ENCODE measurements around the gene DPP3. TPM values are rescaled to one million over a fixed set of nuclear protein-coding genes. Genes with fewer than 3 reads are reported as not detected.

DPP3 gene
- total RNA-seq, 1 donor from 2014 or later = 13.6 TPM

DNA sequence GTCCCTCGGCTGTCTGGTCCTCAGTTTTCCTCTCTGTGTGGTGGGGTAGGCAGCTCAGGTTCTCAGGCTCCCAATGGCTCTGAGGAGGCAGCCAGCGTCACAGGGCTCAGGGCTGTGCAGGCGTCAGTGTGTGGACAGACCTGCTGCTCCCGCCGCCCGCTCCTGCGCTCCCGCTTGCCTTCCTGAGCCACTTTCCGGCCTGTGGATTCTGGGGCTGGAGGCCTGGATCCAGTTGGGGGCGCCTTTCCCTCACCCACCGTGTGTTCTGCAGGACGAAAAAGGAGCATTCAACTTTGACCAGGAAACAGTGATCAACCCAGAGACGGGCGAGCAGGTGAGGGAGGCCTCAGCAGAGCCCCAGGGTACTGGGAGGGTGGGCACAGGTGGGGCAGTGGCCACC is 14.7 kb downstream of the DPP3 start:
- TF ChIP-seq, protein P1, sequence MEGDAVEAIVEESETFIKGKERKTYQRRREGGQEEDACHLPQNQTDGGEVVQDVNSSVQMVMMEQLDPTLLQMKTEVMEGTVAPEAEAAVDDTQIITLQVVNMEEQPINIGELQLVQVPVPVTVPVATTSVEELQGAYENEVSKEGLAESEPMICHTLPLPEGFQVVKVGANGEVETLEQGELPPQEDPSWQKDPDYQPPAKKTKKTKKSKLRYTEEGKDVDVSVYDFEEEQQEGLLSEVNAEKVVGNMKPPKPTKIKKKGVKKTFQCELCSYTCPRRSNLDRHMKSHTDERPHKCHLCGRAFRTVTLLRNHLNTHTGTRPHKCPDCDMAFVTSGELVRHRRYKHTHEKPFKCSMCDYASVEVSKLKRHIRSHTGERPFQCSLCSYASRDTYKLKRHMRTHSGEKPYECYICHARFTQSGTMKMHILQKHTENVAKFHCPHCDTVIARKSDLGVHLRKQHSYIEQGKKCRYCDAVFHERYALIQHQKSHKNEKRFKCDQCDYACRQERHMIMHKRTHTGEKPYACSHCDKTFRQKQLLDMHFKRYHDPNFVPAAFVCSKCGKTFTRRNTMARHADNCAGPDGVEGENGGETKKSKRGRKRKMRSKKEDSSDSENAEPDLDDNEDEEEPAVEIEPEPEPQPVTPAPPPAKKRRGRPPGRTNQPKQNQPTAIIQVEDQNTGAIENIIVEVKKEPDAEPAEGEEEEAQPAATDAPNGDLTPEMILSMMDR (IDR thresholded peaks at IDR 0.05; ENCODE audit: borderline replicate concordance) = no peak
- Histone ChIP-seq H3K27me3 (ENCODE audit: low read depth) (no peaks in the 10 kb centered on the region), H3K36me3 (peaks cover 43% of the 10 kb centered on the region), H3K4me3 (no peak overlapping the region), H3K4me1 (no peaks in the 10 kb centered on the region), H3K27ac (replicated peaks) (no peak overlapping the region), H3K9me3 (replicated peaks) (no peaks in the 10 kb centered on the region)
- intact Hi-C loops (cut with micrococcal nuclease) = no loop called here
- no peak for DNase-seq

DNA sequence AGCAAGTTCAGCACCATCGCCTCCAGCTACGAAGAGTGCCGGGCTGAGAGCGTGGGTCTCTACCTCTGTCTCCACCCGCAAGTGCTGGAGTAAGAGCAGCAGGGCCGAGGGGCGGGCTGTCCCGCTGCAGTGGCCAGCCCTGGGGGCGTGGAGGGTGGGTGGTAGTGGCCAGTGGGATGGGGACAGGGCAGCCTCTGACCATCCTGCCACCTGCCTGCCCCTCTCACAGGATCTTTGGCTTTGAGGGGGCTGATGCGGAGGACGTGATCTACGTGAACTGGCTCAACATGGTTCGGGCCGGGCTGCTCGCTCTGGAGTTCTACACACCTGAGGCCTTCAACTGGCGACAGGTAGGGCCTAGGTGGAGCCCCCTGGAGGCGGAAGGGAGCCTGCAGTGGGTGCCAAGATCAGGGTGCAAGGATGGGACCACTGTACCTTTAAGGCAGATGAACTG is 15.2 kb downstream of the DPP3 start:
- Histone ChIP-seq H3K27me3 (ENCODE audit: low read depth) (no peaks in the 10 kb centered on the region), H3K4me1 (no peaks in the 10 kb centered on the region), H3K4me3 (no peak overlapping the region), H3K9me3 (replicated peaks) (no peaks in the 10 kb centered on the region), H3K27ac (replicated peaks) (no peak overlapping the region), H3K36me3 (peaks cover 47% of the 10 kb centered on the region)
- TF ChIP-seq, protein P1 (IDR thresholded peaks at IDR 0.05; ENCODE audit: borderline replicate concordance) = no peak
- intact Hi-C loops (cut with micrococcal nuclease) = no loop called here
- DNase-seq = no peak

DNA sequence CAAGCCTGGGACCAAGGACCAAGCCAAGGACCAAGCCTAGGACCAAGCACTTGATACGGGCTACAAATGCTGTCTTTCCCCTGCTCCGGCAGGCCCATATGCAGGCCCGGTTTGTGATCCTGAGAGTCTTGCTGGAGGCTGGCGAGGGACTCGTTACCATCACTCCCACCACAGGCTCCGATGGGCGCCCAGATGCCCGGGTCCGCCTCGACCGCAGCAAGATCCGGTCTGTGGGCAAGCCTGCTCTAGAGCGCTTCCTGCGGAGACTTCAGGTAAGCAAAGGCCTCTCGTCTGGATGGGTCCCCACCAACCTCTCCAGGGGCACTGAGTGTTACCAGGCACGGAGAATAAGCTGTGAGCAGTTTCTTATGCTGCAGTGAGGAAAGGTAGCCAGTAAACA is 17.0 kb downstream of the DPP3 start:
- TF ChIP-seq, protein P1 (IDR thresholded peaks at IDR 0.05; ENCODE audit: borderline replicate concordance) = no peak
- intact Hi-C loops (cut with micrococcal nuclease) = no loop called here
- Histone ChIP-seq H3K27me3 (ENCODE audit: low read depth) (no peaks in the 10 kb centered on the region), H3K9me3 (replicated peaks) (no peaks in the 10 kb centered on the region), H3K27ac (replicated peaks) (no peak overlapping the region), H3K4me1 (no peaks in the 10 kb centered on the region), H3K36me3 (peaks cover 45% of the 10 kb centered on the region), H3K4me3 (no peak overlapping the region)
- no peak for DNase-seq

DNA sequence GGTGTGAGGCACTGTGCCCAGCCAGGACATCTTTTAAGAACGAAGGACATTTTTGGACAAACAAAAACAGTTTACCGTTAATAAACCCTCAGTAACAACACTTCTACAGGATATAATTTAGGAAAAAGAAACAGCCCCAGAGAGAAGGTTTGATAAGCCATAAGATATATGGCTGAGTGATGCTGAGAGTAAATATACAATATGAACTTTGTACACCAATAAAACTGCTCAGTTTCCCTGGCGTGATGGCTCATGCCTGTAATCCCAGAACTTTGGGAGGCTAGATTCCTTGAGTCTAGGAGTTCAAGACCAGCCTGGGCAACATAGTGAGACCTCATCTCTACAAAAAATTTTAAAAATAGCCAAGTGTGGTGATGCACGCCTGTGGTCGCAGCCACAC is 18.3 kb downstream of the DPP3 start:
- Histone ChIP-seq H3K9me3 (replicated peaks) (no peaks in the 10 kb centered on the region), H3K36me3 (peaks cover 37% of the 10 kb centered on the region), H3K27ac (replicated peaks) (no peak overlapping the region), H3K27me3 (ENCODE audit: low read depth) (no peaks in the 10 kb centered on the region), H3K4me1 (no peaks in the 10 kb centered on the region), H3K4me3 (no peak overlapping the region)
- TF ChIP-seq, protein P1 (IDR thresholded peaks at IDR 0.05; ENCODE audit: borderline replicate concordance) = no peak
- no peak for DNase-seq
- intact Hi-C loops (cut with micrococcal nuclease) = no loop called here

DNA sequence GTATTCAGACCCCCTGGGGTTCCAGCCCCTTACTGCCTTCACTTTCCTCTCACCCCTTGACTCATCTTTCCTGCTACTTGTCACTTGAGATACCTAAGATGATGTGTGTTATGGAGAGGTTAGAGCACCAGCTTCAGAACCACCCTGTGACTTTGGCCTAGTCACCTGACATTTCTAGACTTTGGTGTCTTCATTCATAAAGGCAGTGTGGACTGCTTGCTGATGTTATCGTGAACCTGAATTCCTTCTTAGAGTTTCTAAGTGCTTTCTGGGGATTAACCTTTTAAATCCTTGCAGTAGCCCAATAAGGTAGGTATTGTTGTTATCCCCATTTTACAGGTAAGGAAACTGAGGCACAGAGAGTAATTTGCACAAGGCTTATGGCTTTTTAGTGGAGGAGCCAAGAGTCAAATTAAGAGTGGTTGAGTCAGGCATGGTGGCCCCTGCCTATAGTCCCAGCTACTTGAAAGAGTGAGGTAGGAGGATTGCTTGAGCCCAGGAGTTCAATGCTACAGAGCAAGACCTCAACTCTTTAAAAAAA is 25.1 kb downstream of the DPP3 start:
- DNase-seq = no peak

More for the DNA sequence above, 25.1 kb downstream of the DPP3 start:
- TF ChIP-seq, protein P1 (IDR thresholded peaks at IDR 0.05; ENCODE audit: borderline replicate concordance) = no peak
- intact Hi-C loops (cut with micrococcal nuclease) = no loop called here
- Histone ChIP-seq H3K27me3 (ENCODE audit: low read depth) (no peaks in the 10 kb centered on the region), H3K27ac (replicated peaks) (no peak overlapping the region), H3K36me3 (peaks cover 14% of the 10 kb centered on the region), H3K4me3 (no peak overlapping the region), H3K4me1 (peaks cover 8% of the 10 kb centered on the region), H3K9me3 (replicated peaks) (no peaks in the 10 kb centered on the region)

Measured in left ventricle myocardium inferior (tissue), 1 donor.